SK-N-DZ (cell line): ENCODE data around the gene KYNU.
"Not testable (repeated sequence)": the region's sequence is repeated elsewhere in the genome, so short reads cannot be mapped to it uniquely, and the experiment has no call there.

Experiments used
- DNase-seq: peaks from one replicate; pipeline ENCODE4 v3.0.0-alpha.2; 2015; ENCODE audit warnings: low spot score

The KYNU gene

GRCh38 chr2:142871396-142871795 lies 6.1 kb upstream of the KYNU start:
- DNase-seq: no peak

- DNase-seq: no peak
Observed at GRCh38 chr2:142872882-142873724, 4.4 kb upstream of the KYNU start.

- no peak for DNase-seq
Observed at GRCh38 chr2:142873831-142874287, 3.6 kb upstream of the KYNU start.

GRCh38 chr2:142874293-142874814 lies 3.1 kb upstream of the KYNU start:
- no peak for DNase-seq

GRCh38 chr2:142875010-142875409 lies 2.5 kb upstream of the KYNU start:
- DNase-seq: no peak

- no peak for DNase-seq
Observed at GRCh38 chr2:142875652-142876051, 1.8 kb upstream of the KYNU start.

GRCh38 chr2:142876423-142876822 lies 1.0 kb upstream of the KYNU start:
- no peak for DNase-seq

GRCh38 chr2:142878031-142878678 lies 691 bp downstream of the KYNU start:
- no peak for DNase-seq

GRCh38 chr2:142879151-142879550 lies 1.7 kb downstream of the KYNU start:
- DNase-seq: no peak

- no peak for DNase-seq
Observed at GRCh38 chr2:142880279-142880678, 2.8 kb downstream of the KYNU start.

GRCh38 chr2:142881619-142882018 lies 4.2 kb downstream of the KYNU start:
- no peak for DNase-seq

- DNase-seq: not testable (repeated sequence)
Observed at GRCh38 chr2:142882500-142882899, 5.0 kb downstream of the KYNU start.

GRCh38 chr2:142883526-142883925 lies 6.1 kb downstream of the KYNU start:
- DNase-seq: no peak

GRCh38 chr2:142885543-142885942 lies 8.1 kb downstream of the KYNU start:
- no peak for DNase-seq

GRCh38 chr2:142892715-142893114 lies 15.3 kb downstream of the KYNU start:
- DNase-seq: no peak

GRCh38 chr2:142893241-142893640 lies 15.8 kb downstream of the KYNU start:
- DNase-seq: no peak

GRCh38 chr2:142897807-142898206 lies 20.3 kb downstream of the KYNU start:
- no peak for DNase-seq

- not testable (repeated sequence) for DNase-seq
Observed at GRCh38 chr2:142900327-142900726, 22.9 kb downstream of the KYNU start.

- no peak for DNase-seq
Observed at GRCh38 chr2:142901780-142902179, 24.3 kb downstream of the KYNU start.

GRCh38 chr2:142903726-142904125 lies 26.3 kb downstream of the KYNU start:
- not testable (repeated sequence) for DNase-seq

- no peak for DNase-seq
Observed at GRCh38 chr2:142907653-142908052, 30.2 kb downstream of the KYNU start.

- DNase-seq: no peak
Observed at GRCh38 chr2:142914507-142915313, 37.2 kb downstream of the KYNU start.
